Endodermal cell (in vitro differentiated cells): ENCODE data around the gene DPPA5. TPM values are rescaled to one million over a fixed set of nuclear protein-coding genes. Genes with fewer than 3 reads are reported as not detected.

Source experiments
- total RNA-seq, 2 donors: library from RNA; stranded (reverse); fragmentation: NEBNext Ultra II Directional in 1 of 2; extraction: Animal tissue kit (Norgen Biotek cat#: 25700) in 1 of 2; gene quantifications; 2 replicates in 1 of 2; 3 replicates in 1 of 2; pipeline ENCODE4 v1.2.1, GENCODE V29; 2021

DPPA5 gene
- total RNA-seq, 2 donors from 2014 or later = not detected

Other genes starting within 250 kb of the DPPA5 start
- gene KHDC1L, start 128.8 kb downstream of the DPPA5 start, total RNA-seq = not detected
- gene KHDC1, start 91.1 kb downstream of the DPPA5 start, total RNA-seq = 1 to 10 TPM; 5.4 to 7.1 TPM
- not detected for gene KHDC3L, start 8.4 kb upstream of the DPPA5 start, total RNA-seq
- not detected for gene OOEP, start 15.6 kb upstream of the DPPA5 start, total RNA-seq
- gene DDX43, start 40.6 kb upstream of the DPPA5 start, total RNA-seq = not detected
- 1 to 10 TPM; 2.5 to 3.8 TPM for gene CGAS, start 98.0 kb upstream of the DPPA5 start, total RNA-seq
- gene MTO1, start 107.5 kb upstream of the DPPA5 start, total RNA-seq = 10 to 100 TPM; 21.5 to 26.7 TPM
- gene EEF1A1, start 166.8 kb upstream of the DPPA5 start, total RNA-seq = over 10,000 TPM in 1 of 2 donors, 1,000 to 10,000 TPM in 1; 8,118 to 11,075 TPM